Measurements from ENCODE around the gene LARGE1.

Gene LARGE1

GRCh38 chr22:33842006-33842354 is 78.3 kb downstream of the LARGE1 start:
- TF ChIP-seq CTCF (IDR thresholded peaks at IDR 0.05; ENCODE audit: insufficient read depth, low read depth, low read length, missing control alignments): no peak
- DNase-seq (ENCODE audit: low read depth): no peak

GRCh38 chr22:33841281-33842005 is 78.8 kb downstream of the LARGE1 start:
- H3K4me3 ChIP-seq (ENCODE audit: low read length): no peak overlapping the region
- no peak for DNase-seq (ENCODE audit: low read depth)
- TF ChIP-seq CTCF (IDR thresholded peaks at IDR 0.05; ENCODE audit: insufficient read depth, low read depth, low read length, missing control alignments): no peak

More at GRCh38 chr22:33842006-33842354, 78.3 kb downstream of the LARGE1 start:
- H3K4me3 ChIP-seq (ENCODE audit: low read length): no peak overlapping the region

- TF ChIP-seq CTCF (IDR thresholded peaks at IDR 0.05; ENCODE audit: insufficient read depth, low read depth, low read length, missing control alignments): no peak
- DNase-seq (ENCODE audit: low read depth): no peak
- H3K4me3 ChIP-seq (ENCODE audit: low read length): no peak overlapping the region
Measured at GRCh38 chr22:33838644-33839043, 81.6 kb downstream of the LARGE1 start.

GRCh38 chr22:33837826-33838225 is 82.5 kb downstream of the LARGE1 start:
- DNase-seq (ENCODE audit: low read depth): no peak
- TF ChIP-seq CTCF (IDR thresholded peaks at IDR 0.05; ENCODE audit: insufficient read depth, low read depth, low read length, missing control alignments): no peak
- H3K4me3 ChIP-seq (ENCODE audit: low read length): no peak overlapping the region

- no peak for TF ChIP-seq CTCF (IDR thresholded peaks at IDR 0.05; ENCODE audit: insufficient read depth, low read depth, low read length, missing control alignments)
- H3K4me3 ChIP-seq (ENCODE audit: low read length): no peak overlapping the region
- no peak for DNase-seq (ENCODE audit: low read depth)
Measured at GRCh38 chr22:33835265-33835664, 85.0 kb downstream of the LARGE1 start.

GRCh38 chr22:33832558-33833151 is 87.6 kb downstream of the LARGE1 start:
- no peak overlapping the region for H3K4me3 ChIP-seq (ENCODE audit: low read length)
- no peak for TF ChIP-seq CTCF (IDR thresholded peaks at IDR 0.05; ENCODE audit: insufficient read depth, low read depth, low read length, missing control alignments)
- DNase-seq (ENCODE audit: low read depth): no peak

GRCh38 chr22:33831651-33832050 is 88.6 kb downstream of the LARGE1 start:
- H3K4me3 ChIP-seq (ENCODE audit: low read length): no peak overlapping the region
- DNase-seq (ENCODE audit: low read depth): no peak
- no peak for TF ChIP-seq CTCF (IDR thresholded peaks at IDR 0.05; ENCODE audit: insufficient read depth, low read depth, low read length, missing control alignments)

Data from epithelial cell of esophagus (primary cell).